ENCODE results near the gene GOLGA6L4.
"Not testable (repeated sequence)": the region's sequence is repeated elsewhere in the genome, so short reads cannot be mapped to it uniquely, and the experiment has no call there.

Gene GOLGA6L4

DNA sequence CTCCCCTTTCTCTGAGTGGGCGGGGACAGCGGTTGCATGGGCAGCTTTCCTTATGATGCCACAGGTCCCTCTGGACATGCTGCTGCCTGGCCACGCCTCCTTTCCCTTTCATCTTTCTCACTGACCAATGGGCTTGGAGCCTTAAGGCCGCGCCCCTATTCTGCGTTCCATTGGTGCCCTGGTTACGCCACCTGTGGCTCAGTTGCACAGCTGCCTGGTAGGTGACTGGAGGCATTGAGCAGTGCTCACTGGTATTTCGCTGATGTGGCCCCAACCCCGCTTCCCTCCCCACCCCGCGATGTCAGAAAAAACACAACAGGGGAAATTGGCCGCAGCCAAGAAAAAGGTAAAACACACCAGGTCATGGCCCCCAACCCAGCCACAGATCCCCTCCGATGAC lies at the start of gene GOLGA6L4:
Gene GOLGA6L4 (plus strand): TSS at position 201 of the 400 bp plus-strand sequence. CDS start 62 bp downstream, at position 263.
- DNase-seq (ENCODE audit: low read depth, low spot score), result not testable (repeated sequence)

GRCh38 chr15:84192982-84193381 lies 42.6 kb upstream of the GOLGA6L4 start:
- DNase-seq (ENCODE audit: low read depth, low spot score), result not testable (repeated sequence)

DNA sequence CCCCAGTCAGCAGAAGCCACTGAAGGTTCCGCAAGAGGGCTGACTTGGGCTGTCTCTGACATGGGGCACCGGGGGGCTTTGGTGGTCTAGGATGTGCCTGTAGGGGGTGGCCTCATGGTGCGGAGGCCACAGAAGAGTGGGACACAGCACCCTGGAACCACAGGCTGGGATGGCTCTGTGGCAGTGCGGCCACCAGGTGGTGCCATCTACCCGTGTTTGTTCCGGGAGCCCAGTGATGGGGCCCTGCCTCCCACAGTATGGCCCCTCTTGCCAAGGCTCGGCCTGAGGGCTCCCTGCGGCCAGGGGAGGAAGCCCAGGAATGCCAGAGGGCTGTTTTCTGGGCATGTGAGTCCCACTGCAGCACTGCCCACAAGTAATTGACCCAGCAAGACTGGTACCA lies 40.0 kb upstream of the GOLGA6L4 start:
- not testable (repeated sequence) for DNase-seq (ENCODE audit: low read depth, low spot score)

- DNase-seq (ENCODE audit: low read depth, low spot score), result not testable (repeated sequence)
These were observed 38.9 kb upstream of the GOLGA6L4 start for GRCh38 chr15:84196530-84197188.

DNA sequence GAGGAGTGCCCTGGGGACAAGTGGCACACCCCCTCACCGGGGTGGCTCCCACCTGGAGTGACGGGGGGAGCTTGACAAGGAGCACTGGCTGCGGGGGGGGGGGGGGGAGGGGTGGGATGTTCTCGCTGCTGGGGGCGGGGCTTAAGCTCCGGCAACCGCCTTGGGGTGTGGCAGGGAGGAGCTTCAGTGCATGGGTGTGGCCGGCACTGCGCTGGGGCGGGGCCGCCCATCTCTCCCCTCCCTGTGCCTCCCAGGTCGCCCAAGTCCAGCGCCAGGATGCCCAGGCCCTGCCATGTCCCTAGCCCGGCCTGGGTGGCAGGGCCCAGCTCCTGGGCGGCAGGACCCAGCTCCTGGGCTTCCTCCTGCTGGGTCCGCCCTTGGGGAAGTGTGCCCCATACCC lies 35.7 kb upstream of the GOLGA6L4 start:
- not testable (repeated sequence) for DNase-seq (ENCODE audit: low read depth, low spot score)

GRCh38 chr15:84246441-84246840 lies 10.9 kb downstream of the GOLGA6L4 start:
- DNase-seq (ENCODE audit: low read depth, low spot score), result not testable (repeated sequence)
